A549 (cell line): ENCODE measurements around the gene LRRC38. TPM values are rescaled to one million over a fixed set of nuclear protein-coding genes. Genes with fewer than 3 reads are reported as not detected.

ENCODE experiments used
- ATAC-seq, 2 experiments: fragments of 200-7000 bp in 1 of 2; fragments of >200 bp in 1 of 2; cut with Nextera tagmentation in 1 of 2; cut with Tn5 transposase in 1 of 2; 3 replicates each; pipeline versions ENCODE4 v1.8.0 to v1.9.1; 2018 to 2020; ENCODE audit warnings: mild to moderate bottlenecking in 1 of 2, moderate library complexity in 1 of 2
- CTCF ChIA-PET: fragments of 300-600 bp; sonication (Branson Sonifier 250); formaldehyde crosslinking; extraction: SDS; loops from one replicate; lab custom pipeline; 2021; ENCODE audit warnings: antibody characterized with exemption, inconsistent platforms; lab: Yijun Ruan, JAX
- POLR2A ChIA-PET: fragments of 350-600 bp; formaldehyde crosslinking; extraction: SDS; loops from one replicate; lab custom pipeline; 2021; ENCODE audit warnings: antibody characterized with exemption, inconsistent platforms; lab: Yijun Ruan, JAX
- DNase-seq, 2 experiments: peaks; one replicate each; pipeline versions ENCODE4 v3.0.0 to v3.0.0-alpha.2; 2011 to 2016; ENCODE audit warnings: low read depth in 1 of 2, low spot score in 1 of 2
- FAIRE-seq: peaks from 2 replicates; lab custom pipeline; 2011; peaks lifted over from hg19 to GRCh38; lab: Jason Lieb, UNC
- H3K27ac ChIP-seq, 2 experiments: fragments of >200 bp; sonication (Bioruptor Twin); formaldehyde crosslinking; 3 replicates each; pipeline ENCODE4 v1.5.1; 2016 to 2017
- H3K4me1 ChIP-seq: fragments of >200 bp; sonication (Bioruptor Twin); formaldehyde crosslinking; 3 replicates; pipeline ENCODE4 v1.6.1; 2016
- H3K4me2 ChIP-seq: fragments of >200 bp; sonication (Bioruptor Twin); formaldehyde crosslinking; 3 replicates; pipeline ENCODE4 v1.6.1; 2016
- H3K4me3 ChIP-seq: fragments of >200 bp; sonication (Bioruptor Twin); formaldehyde crosslinking; 3 replicates; pipeline ENCODE4 v1.5.1; 2016
- H3K9me3 ChIP-seq: fragments of >200 bp; sonication (Bioruptor Twin); formaldehyde crosslinking; 3 replicates; pipeline ENCODE4 v1.6.1; 2016
- ATOH8 ChIP-seq: fragments of 250-450 bp; sonication (Bioruptor Pico); IDR thresholded peaks from 2 replicates; pipeline ENCODE4 v1.5.0; 2020; ENCODE audit warnings: low read depth, mild to moderate bottlenecking, moderate library complexity
- CHD4 ChIP-seq: fragments of 200-600 bp; sonication (generic); IDR thresholded peaks from 2 replicates; pipeline ENCODE4 v1.6.1; 2016; ENCODE audit warnings: antibody characterized with exemption, mild to moderate bottlenecking, borderline replicate concordance
- CTCF ChIP-seq: fragments of >200 bp; sonication (Bioruptor Twin); formaldehyde crosslinking; IDR thresholded peaks from 3 replicates; pipeline ENCODE4 v1.5.1; 2016
- ELK1 ChIP-seq: fragments of 150-350 bp; IDR thresholded peaks from 2 replicates; pipeline ENCODE4 v1.6.1; 2014; ENCODE audit warnings: low read depth, mild to moderate bottlenecking, low read length
- EP300 ChIP-seq, 2 experiments: fragments of >200 bp; sonication (Bioruptor Twin); formaldehyde crosslinking; IDR thresholded peaks; 2 replicates in 1 of 2; 3 replicates in 1 of 2; pipeline ENCODE4 v1.6.1; 2016 to 2017
- HMGXB4 ChIP-seq: fragments of 250-450 bp; sonication (Bioruptor Pico); IDR thresholded peaks from 2 replicates; pipeline ENCODE4 v1.5.0; 2021; ENCODE audit warnings: mild to moderate bottlenecking, moderate library complexity, borderline replicate concordance
- HOXA7 ChIP-seq: fragments of 250-450 bp; sonication (Bioruptor Pico); IDR thresholded peaks from 2 replicates; pipeline ENCODE4 v1.5.0; 2020; ENCODE audit warnings: mild to moderate bottlenecking, moderate library complexity
- HOXB5 ChIP-seq: fragments of 250-450 bp; sonication (Bioruptor Pico); IDR thresholded peaks from 2 replicates; pipeline ENCODE4 v1.5.0; 2020; ENCODE audit warnings: mild to moderate bottlenecking, moderate library complexity
- KDM5A ChIP-seq: fragments of 200-600 bp; sonication (generic); IDR thresholded peaks from 2 replicates; pipeline ENCODE4 v1.6.1; 2016; ENCODE audit warnings: antibody characterized with exemption, mild to moderate bottlenecking
- NFE2L2 ChIP-seq: fragments of 150-350 bp; conservative IDR thresholded peaks from 2 replicates; pipeline ENCODE4 v1.6.1; 2014; ENCODE audit warnings: low read length
- NR3C1 ChIP-seq: fragments of >200 bp; sonication (Bioruptor Twin); formaldehyde crosslinking; IDR thresholded peaks from 3 replicates; pipeline ENCODE4 v1.6.1; 2017
- PHF8 ChIP-seq: fragments of 200-600 bp; sonication (generic); IDR thresholded peaks from 2 replicates; pipeline ENCODE4 v1.6.1; 2016; ENCODE audit warnings: low read depth, mild to moderate bottlenecking, antibody characterized with exemption, moderate library complexity, borderline replicate concordance
- POLR2A ChIP-seq: IDR thresholded peaks from 2 replicates; pipeline ENCODE4 v1.6.1; 2012; ENCODE audit warnings: mild to moderate bottlenecking, low read length
- RARB ChIP-seq: fragments of 250-450 bp; sonication (Bioruptor Pico); IDR thresholded peaks from 2 replicates; pipeline ENCODE4 v1.8.0; 2021; ENCODE audit warnings: mild to moderate bottlenecking, moderate library complexity
- RFX5 ChIP-seq: fragments of 450-650 bp; IDR thresholded peaks from 2 replicates; pipeline ENCODE4 v1.7.1; 2014; ENCODE audit warnings: antibody characterized with exemption, mild to moderate bottlenecking, moderate library complexity
- USF2 ChIP-seq: fragments of 450-650 bp; IDR thresholded peaks from 2 replicates; pipeline ENCODE4 v1.6.1; 2014; ENCODE audit warnings: antibody characterized with exemption
- WGBS: methylation state at CpG from one replicate; pipeline ENCODE4 v1.1.6; 2017; ENCODE audit errors: missing lambda C conversion rate; 5-methylcytosine and 5-hydroxymethylcytosine counted together
- polyA plus RNA-seq, 4 experiments: library from polyadenylated mRNA; depleted of rRNA in 3 of 4; stranded (reverse); fragments of >200 nt; fragmentation: RNase III in 1 of 4; extraction: RNeasy Plus Mini Kit Qiagen cat#74134 plus additional on column Dnase treatment in 1 of 4; gene quantifications; 2 replicates in 3 of 4; 3 replicates in 1 of 4; pipeline ENCODE4 v1.2.3, GENCODE V29; 2011 to 2017

Gene LRRC38
- polyA plus RNA-seq, 2 of the 4 experiments (the other 2 are of a cell fraction) = not detected

GRCh38 chr1:13523780-13524477, 10.1 kb upstream of the LRRC38 start:
- CTCF ChIA-PET = no interaction called here
- H3K9me3 ChIP-seq = no peaks in the 10 kb centered on the region
- TF ChIP-seq HOXB5 (CRISPR knock-in tag) (no peak), ATOH8 (CRISPR knock-in tag) (no peak), NFE2L2 (no peak), RARB (no peak), KDM5A (no peak), CHD4 (no peak), ELK1 (no peak), RFX5 (no peak), PHF8 (no peak)
- TF ChIP-seq, all 56 proteins: peak for 0
- Histone ChIP-seq H3K4me2 (no peak overlapping the region), H3K4me3 (no peak overlapping the region), H3K4me1 (no peaks in the 10 kb centered on the region), H3K27ac (no peak overlapping the region)
- POLR2A ChIA-PET = no interaction called here
- WGBS = 4% methylated on average over 5 of the region's 8 CpGs
- no peak for ATAC-seq
- peak in 1 of 2 experiments; percentile 6 for DNase-seq
- FAIRE-seq = no peak

GRCh38 chr1:13520985-13521384, 7.2 kb upstream of the LRRC38 start:
- TF ChIP-seq POLR2A (no peak), USF2 (no peak), NR3C1 (no peak), HMGXB4 (no peak), HOXA7 (CRISPR knock-in tag) (no peak), CTCF (no peak), EP300 (IDR thresholded peaks at IDR 0.05) (no peak)
- Histone ChIP-seq H3K4me1 (no peaks in the 10 kb centered on the region), H3K27ac (no peak overlapping the region), H3K4me2 (no peak overlapping the region), H3K4me3 (no peak overlapping the region), H3K9me3 (no peaks in the 10 kb centered on the region)
- WGBS = 49% methylated on average over 9 of the region's 12 CpGs
- no peak for DNase-seq
- no peak for FAIRE-seq
- ChIA-PET POLR2A (no interaction called here), CTCF (no interaction called here)
- no peak for ATAC-seq
